ENCODE data around the gene SLC43A2.

The SLC43A2 gene

GRCh38 chr17:1623057-1623630 lies 5.5 kb downstream of the SLC43A2 start:
- no peak for DNase-seq (ENCODE audit: low read depth in 1 of 2, low spot score in 1 of 2)

- no peak for DNase-seq (ENCODE audit: low read depth in 1 of 2, low spot score in 1 of 2)
Observed at GRCh38 chr17:1621273-1621954, 7.2 kb downstream of the SLC43A2 start.

GRCh38 chr17:1620486-1620885 lies 8.1 kb downstream of the SLC43A2 start:
- DNase-seq (ENCODE audit: low read depth in 1 of 2, low spot score in 1 of 2): no peak

GRCh38 chr17:1617620-1618174 lies 10.9 kb downstream of the SLC43A2 start:
- DNase-seq (ENCODE audit: low read depth in 1 of 2, low spot score in 1 of 2): no peak

- no peak for DNase-seq (ENCODE audit: low read depth in 1 of 2, low spot score in 1 of 2)
Observed at GRCh38 chr17:1616101-1616500, 12.5 kb downstream of the SLC43A2 start.

- DNase-seq (ENCODE audit: low read depth in 1 of 2, low spot score in 1 of 2): no peak
Observed at GRCh38 chr17:1612400-1612799, 16.2 kb downstream of the SLC43A2 start.

GRCh38 chr17:1611715-1612114 lies 16.9 kb downstream of the SLC43A2 start:
- no peak for DNase-seq (ENCODE audit: low read depth in 1 of 2, low spot score in 1 of 2)

- DNase-seq (ENCODE audit: low read depth in 1 of 2, low spot score in 1 of 2): no peak
Observed at GRCh38 chr17:1608676-1609075, 20.0 kb downstream of the SLC43A2 start.

GRCh38 chr17:1607971-1608320 lies 20.7 kb downstream of the SLC43A2 start:
- DNase-seq (ENCODE audit: low read depth in 1 of 2, low spot score in 1 of 2): no peak

GRCh38 chr17:1606352-1606985 lies 22.2 kb downstream of the SLC43A2 start:
- no peak for DNase-seq (ENCODE audit: low read depth in 1 of 2, low spot score in 1 of 2)

- DNase-seq (ENCODE audit: low read depth in 1 of 2, low spot score in 1 of 2): no peak
Observed at GRCh38 chr17:1605681-1606351, 22.8 kb downstream of the SLC43A2 start.

GRCh38 chr17:1604831-1605528 lies 23.7 kb downstream of the SLC43A2 start:
- DNase-seq (ENCODE audit: low read depth in 1 of 2, low spot score in 1 of 2): no peak

- DNase-seq (ENCODE audit: low read depth in 1 of 2, low spot score in 1 of 2): no peak
Observed at GRCh38 chr17:1601571-1601970, 27.1 kb downstream of the SLC43A2 start.

GRCh38 chr17:1598399-1599095 lies 30.1 kb downstream of the SLC43A2 start:
- no peak for DNase-seq (ENCODE audit: low read depth in 1 of 2, low spot score in 1 of 2)

GRCh38 chr17:1597861-1598342 lies 30.7 kb downstream of the SLC43A2 start:
- no peak for DNase-seq (ENCODE audit: low read depth in 1 of 2, low spot score in 1 of 2)

- DNase-seq (ENCODE audit: low read depth in 1 of 2, low spot score in 1 of 2): no peak
Observed at GRCh38 chr17:1593630-1593931, 35.1 kb downstream of the SLC43A2 start.

- no peak for DNase-seq (ENCODE audit: low read depth in 1 of 2, low spot score in 1 of 2)
Observed at GRCh38 chr17:1592751-1593629, 35.6 kb downstream of the SLC43A2 start.

- no peak for DNase-seq (ENCODE audit: low read depth in 1 of 2, low spot score in 1 of 2)
Observed at GRCh38 chr17:1591474-1592090, 37.1 kb downstream of the SLC43A2 start.

GRCh38 chr17:1590747-1591473 lies 37.7 kb downstream of the SLC43A2 start:
- DNase-seq (ENCODE audit: low read depth in 1 of 2, low spot score in 1 of 2): no peak
